ENCODE data around the gene SLC47A2. TPM values are rescaled to one million over a fixed set of nuclear protein-coding genes. Genes with fewer than 3 reads are reported as not detected.
"Not testable (repeated sequence)": the region's sequence is repeated elsewhere in the genome, so short reads cannot be mapped to it uniquely, and the experiment has no call there.

SLC47A2 gene, protein sequence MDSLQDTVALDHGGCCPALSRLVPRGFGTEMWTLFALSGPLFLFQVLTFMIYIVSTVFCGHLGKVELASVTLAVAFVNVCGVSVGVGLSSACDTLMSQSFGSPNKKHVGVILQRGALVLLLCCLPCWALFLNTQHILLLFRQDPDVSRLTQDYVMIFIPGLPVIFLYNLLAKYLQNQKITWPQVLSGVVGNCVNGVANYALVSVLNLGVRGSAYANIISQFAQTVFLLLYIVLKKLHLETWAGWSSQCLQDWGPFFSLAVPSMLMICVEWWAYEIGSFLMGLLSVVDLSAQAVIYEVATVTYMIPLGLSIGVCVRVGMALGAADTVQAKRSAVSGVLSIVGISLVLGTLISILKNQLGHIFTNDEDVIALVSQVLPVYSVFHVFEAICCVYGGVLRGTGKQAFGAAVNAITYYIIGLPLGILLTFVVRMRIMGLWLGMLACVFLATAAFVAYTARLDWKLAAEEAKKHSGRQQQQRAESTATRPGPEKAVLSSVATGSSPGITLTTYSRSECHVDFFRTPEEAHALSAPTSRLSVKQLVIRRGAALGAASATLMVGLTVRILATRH
- under 1 TPM in 9 of 10 donors, not detected in 1; 0.13 to 0.49 (median 0.24) TPM for polyA plus RNA-seq (ENCODE audit: insufficient read length in 10 of 10)
- long read RNA-seq, donor 1: 0 reads
- long read RNA-seq, donor 2: 0 reads
- long read RNA-seq, donor 3: 0 reads
- long read RNA-seq, donor 4: 0 reads
- long read RNA-seq, donor 5: 0 reads
- long read RNA-seq, donor 6: 0 reads
- long read RNA-seq, donor 7: 0 reads
- long read RNA-seq, donor 8: 0 reads
- long read RNA-seq, donor 9: 0 reads

DNA sequence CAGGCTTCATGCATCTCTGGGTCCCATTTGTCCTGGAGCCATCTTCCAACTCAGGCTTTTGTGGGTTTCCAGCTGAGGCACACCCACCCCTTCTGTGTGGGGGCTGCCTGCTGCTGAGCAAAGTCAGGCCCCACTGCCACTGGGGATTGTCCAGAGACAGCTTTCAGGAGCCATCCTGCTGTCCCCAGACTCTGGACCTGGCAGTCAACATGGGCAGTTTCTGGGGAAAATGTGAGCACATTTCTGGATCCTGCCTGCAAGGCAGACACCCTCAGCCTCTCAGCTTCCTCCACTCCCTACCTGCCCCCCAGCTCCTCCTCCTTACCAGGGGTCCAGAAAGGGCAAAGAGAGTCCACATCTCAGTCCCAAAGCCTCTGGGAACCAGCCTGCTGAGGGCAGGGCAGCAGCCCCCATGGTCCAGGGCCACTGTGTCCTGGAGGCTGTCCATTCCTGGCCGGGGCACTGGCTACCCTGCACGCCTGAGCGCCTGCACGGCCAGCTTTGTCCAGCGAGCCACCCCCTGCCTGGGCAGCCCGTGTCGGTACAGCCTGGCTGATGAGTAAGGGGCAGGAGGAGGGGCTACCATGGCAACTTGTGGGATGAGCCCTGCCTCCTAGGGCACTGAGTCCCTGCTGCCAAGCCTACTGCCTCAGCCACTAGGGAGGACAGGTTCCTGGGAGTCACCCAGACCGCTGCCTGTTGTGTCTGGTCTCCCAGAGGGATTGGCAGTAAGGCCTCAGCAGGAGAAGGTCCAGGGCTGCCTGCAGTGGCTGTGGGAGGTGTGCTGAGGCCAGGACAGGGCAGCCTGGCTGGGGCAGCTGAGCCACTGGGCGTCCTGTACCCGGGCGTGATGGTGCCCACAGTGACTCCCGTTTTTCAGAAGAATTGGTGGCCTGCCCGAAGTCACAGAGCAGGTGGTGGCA is at the start of gene SLC47A2:
TSS of gene SLC47A2 (minus strand) at position 477 of the 923 bp plus-strand sequence. CDS start at position 448, 29 bp downstream.
- no peak for DNase-seq

DNA sequence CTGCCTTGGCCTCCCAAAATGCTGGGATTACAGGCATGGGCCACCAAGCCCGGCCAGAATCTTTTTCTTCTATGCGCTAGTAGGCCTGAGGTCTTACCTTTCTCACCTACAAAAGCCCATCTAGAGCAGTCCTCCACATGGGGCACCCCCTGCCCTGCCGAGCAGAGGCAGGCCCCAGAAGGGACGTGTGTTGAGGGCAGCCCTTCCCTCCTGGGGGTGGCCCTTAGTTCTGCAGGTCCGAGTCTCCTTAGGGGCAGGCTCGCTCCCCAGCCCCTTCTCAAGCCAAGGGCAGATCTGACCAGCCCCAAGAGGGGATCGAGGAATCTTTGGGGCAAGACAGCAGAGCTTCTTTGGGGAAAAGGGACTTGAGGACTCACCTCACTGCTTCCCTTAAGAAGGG is 49.6 kb upstream of the SLC47A2 start:
- no peak for DNase-seq

DNA sequence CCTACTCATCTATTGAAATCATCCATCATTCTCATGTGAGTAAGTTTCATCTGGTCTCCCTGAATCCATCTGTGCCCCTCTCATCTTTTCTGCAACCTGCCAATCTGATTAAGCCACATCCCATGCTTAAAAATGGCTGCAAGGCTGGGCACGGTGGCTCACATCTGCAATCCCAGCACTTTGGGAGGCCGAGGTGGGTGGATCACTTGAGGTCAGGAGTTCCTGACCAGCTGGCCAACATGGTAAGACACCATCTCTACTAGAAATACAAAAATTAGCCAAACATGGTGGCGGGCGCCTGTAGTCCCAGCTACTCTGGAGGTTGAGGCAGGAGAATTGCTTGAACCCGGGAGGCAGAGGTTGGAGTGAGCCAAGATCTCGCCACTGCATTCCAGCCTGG is 47.6 kb upstream of the SLC47A2 start:
- not testable (repeated sequence) for DNase-seq

DNA sequence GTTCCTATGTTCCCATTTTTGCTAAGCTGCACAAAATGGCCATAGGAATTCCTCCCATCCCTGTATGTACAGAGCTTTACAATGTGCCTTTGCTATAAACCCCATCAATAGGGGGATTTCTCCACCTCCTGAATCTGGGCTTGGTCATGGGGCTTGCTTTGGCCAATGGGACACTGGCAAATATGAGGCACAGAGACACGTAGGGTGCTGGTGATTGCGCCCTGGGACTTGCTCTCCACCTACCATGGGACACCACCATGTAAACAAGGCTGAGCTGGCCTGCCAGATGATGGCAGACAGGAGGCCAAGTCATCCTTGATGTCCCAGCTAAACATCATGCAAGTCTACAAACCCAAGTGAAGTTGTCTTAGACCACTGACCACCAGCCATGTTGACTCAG is 47.0 kb upstream of the SLC47A2 start:
- no peak for DNase-seq

DNA sequence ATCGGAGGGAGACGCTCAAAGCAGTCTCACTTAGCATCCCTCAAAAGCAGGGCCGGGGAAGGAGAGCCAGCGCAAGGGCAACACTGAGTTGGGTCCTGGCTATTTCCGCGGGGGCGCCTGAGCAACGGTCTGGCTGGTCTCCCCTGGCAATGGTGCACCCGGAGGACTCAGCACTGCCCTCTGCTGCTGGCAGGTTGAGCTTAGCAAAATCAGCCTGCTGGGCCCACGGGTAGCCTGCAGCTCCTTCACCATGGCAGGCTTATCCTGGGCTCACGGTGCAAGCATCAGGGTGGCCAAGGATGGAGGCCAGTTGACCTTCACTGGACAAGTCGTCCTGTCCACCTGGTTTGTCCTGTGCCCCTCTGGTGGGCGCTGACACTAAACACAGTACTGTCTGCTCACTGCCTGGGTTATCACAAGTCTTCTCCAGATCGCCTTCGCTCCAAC is 46.2 kb upstream of the SLC47A2 start:
- DNase-seq: peak in 2 of 3 donors; percentile 23 to 39

DNA sequence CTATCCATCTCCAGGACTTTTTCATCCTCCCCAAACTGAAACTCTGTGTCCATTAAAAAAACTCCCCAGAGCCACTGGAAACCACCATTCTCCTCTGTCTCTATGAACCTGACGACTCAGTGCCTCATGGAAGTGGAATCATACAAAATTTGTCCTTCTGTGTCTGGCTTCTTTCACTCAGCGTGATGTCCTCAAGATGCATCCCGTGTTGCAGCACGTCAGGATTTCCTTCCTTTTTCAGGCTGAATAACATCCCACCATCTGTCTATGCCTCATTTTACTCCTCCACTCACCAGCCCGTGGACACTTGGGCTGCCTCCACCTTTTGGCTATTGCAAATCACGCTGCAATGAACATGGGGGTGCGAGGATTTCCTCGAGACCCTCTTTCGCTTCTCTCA is 44.4 kb upstream of the SLC47A2 start:
- DNase-seq: no peak

DNA sequence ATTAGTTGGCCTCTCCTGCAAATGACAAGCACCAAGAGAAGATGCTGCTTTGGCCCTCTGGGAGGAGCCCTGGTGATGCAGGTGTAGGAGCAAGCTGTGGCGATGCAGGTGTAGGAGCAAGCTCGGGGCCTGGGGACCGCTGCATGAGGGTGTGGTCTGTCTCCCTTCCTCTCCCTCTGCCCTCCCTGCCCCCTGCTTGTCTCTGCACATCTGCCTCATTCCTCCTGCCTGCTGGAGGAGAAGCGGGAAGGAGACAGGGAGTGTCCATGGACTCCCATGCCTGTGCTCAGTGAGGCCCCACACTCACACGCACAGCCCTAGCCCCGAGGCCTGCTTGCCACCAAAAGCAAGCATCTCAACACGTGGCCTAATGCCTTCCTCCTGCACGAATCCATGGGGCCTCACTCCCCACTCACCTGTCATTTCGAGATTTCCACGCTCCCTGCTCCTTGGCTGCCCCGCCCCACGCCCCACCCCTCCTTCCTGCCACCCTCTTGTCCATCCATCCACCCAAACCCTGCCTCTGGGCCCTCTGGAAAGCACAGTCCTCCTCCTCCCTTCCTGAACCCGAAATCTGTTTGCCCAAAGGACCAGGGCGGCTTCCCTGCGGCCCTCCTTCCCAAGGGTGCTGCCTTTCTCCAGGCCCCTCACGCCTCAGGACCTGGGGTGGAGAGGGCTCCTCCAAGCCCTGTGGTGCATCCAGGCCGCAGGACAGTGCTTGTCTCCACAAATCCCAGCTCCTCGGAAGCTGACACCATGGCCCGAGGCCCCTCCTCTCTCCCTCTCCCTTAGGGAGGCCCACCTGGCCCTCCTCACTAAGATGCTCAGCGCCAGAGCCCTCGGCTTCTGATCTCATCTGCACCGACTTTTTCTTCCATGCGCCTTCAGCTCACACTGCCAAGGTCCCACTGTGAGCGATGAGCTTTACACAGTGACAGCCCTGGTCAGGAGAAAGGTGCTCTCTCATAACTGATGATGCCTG is 43.5 kb upstream of the SLC47A2 start:
- DNase-seq: no peak

DNA sequence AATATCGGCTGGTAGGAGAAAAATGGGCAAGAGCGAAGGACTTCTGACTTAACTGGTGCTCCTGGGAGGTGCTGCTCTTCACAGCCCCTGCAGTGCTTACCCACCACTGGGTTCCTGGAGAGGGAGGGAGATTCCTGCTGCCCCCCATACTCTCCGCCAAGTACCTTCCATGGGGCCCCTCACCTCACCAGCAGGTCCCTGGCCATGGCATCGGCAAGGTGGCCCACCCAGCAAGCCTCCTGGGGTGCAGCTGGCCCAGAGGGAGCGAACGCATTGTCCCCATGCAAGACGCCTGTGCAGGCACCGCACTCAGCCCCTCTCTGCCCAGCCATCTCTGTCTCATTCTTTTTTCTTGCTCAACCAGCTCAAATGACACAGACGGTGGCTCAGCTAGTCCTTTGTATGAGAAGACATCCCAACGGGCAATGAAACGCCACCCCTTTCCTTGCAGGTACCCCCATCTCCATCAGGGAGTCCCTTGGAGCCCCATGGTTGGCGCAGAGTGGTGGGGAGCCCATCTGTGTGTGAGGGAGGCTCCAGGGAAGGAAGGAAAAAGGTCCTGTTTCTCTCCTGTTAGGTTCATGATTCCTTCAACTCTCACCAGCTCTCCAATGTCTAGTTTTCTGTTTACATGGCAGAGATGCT is 41.3 kb upstream of the SLC47A2 start:
- DNase-seq: no peak

DNA sequence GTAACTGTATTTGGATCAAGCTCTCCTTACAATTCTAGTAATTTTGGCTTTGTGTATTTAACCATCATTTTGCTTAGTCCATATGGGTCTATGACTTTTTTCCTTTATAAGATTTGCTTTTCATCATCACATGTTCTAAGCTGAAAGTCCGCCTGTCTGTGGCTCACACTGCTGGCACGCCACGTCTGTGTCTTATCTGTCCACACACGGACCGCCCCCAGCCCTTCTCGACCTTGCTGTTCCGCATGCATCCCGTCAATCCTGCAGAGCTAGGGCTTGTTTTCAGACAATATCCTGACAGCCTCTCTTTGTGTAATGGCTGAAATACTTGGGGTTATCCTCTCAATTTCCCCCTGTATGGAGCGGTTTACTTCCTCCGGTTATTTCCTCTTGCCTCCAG is 40.2 kb upstream of the SLC47A2 start:
- DNase-seq: no peak

DNA sequence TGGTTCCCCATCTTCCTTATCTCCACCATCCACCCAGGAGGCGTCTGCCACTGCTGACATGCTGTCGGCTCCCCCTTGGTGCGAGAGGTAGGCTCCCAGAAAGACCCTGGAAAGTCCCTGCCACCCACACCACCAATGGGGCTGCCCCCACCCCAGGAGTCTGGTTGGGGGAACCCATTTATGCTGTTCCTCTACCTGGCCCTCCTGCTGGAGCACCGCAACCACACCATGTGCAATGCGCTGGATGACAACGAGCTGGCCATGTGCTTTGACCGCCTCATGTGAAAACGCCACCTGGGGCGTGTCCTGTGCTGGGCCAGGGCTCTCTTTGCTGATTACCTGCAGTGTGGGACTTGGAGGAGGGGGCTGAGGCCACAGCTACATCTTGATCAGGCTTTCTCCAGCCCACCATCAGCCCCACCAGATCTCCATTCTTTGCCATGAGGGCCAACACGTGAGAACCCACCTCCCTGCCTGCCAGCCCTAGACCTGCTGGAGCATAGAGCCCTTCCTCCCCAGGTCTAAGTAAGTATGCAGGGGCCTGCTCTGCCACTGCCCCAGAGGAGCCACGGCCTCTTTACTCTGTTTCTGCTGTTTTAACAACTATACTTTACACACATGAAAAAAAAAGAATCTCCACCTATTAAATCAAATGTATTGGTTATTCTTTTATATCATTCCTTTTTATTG is 39.6 kb upstream of the SLC47A2 start:
- no peak for DNase-seq

DNA sequence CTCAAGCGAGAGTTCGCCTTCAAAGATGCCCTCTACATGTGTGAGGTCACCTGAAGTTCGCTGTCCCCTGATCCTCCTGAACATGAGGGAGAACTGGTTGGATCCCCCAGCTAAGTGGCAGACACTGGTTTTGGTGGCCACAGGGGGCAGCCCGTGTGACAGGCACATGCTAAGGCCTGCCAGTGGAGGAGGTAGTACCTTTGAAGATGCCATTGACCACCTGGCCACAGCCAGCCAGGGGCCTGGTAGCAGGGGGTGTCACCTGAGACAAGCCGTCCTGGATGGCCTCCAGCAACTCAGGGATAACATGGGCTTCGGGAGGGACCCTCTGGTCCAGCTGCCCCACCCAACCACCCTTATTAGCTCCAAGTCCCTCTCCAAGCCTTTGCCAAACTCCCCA is 39.0 kb upstream of the SLC47A2 start:
- DNase-seq: no peak

DNA sequence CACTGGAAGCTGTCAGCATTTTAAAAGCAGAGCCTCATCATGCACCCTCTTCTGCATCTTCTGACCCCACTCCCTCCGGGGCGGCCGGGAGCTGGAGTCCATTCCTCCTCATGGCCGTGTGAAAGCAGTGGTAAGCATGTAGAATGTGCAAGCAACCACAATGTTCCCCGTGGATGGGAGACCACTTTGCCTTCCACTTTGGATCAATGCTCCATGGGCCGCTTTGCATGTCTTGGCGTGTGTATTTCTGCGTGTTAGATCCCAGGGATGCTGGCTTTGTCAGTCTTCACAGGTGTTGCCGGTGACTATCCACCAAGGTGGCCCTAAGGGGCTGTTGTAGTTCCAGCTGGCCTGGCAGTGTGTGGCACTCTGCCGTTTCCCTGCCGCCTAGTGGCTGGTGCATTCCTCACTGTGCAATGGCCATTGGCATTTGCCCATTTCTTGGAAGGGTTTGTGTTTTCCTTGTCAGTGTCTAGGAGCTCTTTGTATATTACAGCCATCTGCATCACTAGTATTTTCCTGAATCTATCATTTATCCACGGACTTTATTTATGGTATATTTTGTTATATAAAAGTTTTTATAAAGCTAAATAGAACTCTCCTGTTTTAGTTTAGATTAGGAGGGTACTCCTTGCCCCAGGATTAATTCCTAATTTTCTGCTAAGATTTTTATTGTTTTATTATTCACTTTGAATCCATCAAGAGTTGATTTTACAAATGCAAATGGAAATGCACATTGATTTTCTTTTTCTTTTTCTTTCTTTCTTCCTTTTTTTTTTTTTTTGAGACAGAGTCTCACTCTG is 37.5 kb upstream of the SLC47A2 start:
- DNase-seq: no peak

DNA sequence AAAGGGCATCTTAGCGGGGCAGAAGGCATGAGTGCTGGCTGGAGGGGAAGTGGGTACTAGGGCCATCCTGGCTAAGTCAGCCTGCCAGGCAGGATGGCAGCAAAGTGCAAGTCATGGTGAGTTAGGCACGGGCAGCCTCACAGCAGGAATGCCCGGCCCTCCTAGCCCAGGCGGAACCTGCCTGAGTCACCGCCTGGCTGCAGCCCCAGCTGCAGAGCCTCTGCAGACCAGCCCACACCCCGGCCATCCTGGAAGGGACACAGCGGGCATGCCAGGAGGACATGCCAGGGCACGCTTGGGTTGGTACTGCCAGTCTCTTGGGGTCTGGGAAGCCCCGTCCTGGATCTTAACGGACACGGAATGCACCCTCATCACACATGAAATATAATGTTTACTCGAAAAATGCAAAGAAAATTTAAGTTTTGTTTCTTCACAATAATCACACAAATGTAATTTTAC is 36.7 kb upstream of the SLC47A2 start:
- DNase-seq: peak in 2 of 3 donors; percentile 36 to 65

DNA sequence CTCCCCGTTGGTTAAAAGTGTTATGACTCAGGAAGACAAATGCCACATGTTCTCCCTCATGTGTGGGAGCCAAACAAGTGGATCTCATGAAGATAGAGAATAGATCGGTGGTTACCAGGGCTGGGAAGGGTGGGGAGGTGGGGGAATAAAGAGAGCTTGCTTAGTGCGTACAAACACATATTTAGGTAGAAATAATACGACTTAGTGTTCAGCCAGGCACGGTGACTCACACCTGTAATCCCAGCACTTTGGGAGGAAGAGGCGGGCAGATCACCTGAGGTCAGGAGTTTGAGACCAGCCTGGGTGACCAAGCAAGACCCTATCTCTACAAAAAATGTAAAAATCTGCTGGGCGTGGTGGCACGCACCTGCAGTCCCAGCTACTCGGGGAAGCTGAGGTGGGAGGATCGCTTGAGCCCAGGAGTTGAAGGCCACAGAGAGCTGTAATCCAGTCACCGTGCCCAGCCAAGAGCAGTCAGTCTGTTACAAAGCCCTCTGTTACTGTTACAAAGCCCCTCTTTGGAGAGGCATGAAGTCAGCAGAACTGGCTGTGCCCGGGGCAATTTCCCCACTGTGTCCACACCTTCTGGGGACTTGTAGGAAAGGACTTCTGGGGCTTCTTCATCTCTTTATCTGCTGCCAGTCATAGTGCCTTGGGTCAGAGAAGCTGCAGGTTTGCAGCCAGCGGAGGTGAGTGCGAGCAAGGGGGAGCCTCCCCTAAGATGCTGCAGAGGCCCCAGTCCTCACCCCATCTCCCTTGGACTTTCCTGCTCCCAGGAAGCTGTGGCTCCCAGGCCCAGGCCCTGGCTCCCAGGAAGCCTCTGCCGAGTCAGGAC is 36.0 kb upstream of the SLC47A2 start:
- DNase-seq: no peak

DNA sequence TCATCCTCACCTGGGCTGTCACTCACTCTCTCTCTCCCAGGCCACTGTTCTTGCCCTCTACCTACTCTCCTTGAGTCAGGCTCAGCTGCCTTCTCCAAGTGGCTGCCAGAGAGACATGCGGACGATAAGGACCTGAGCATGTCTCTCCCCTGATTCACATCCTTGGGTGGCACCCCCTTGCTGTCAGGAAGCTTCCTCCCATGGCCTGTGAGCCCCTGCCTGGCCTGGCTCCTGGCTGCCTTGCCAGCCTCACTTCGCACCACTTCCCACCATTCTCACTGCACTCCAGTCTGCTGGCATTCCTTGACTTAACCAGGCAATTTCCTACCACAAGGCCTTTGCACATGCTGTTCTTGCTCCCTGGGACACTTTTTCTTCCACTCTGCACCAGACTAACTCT is 34.5 kb upstream of the SLC47A2 start:
- no peak for DNase-seq

DNA sequence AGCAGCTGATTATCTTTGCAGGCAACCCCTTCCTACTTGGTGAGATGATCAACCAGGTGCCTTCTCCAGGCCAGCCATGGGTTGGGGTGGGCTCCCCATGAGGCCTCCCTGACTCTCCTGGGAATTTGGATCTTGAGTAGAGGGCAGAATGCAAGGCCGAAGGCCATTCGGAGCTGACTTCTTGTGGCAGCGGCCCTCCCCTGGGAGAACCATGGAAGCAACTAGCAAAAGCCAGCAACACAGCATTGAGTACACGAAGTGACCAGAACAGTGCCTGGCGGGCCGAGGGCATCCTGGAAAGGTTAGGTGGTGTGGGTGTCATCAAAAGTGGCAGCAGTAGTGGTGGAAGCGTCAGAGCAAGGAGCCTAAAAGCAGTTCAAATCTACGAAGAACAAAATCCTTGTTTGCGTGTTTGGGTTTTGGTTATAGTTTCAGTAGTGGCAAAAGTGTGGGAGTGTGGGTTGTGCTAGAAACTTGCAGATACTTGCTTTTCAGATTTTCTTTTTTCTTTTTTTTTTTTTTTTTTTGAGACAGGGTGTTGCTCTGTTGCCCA is 33.7 kb upstream of the SLC47A2 start:
- DNase-seq: no peak

DNA sequence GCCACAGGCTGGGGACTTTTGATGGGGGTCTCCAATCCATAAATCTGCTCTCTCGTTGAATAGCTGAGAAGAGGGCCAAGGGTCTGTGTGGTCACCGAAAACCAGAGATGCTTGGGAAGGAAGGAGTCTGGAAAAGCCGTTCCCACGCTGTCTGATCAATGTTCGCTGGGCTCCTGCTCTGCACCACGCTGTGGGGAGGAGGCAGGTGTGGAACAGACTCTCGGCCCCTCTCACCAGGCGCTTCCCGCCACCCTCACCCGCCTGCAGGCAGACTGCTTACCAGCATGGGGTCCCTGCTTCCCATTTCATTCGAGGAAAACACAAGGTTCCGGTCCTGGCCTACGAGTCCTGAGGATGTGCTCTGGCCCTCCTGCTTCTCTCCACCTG is 32.4 kb upstream of the SLC47A2 start:
- no peak for DNase-seq
